Ishikawa (cell line): ENCODE data around the gene ALG14.

Source experiments
- CEBPB ChIP-seq: IDR thresholded peaks from 2 replicates; pipeline ENCODE4 v1.6.1; 2012
- CREB1 ChIP-seq: IDR thresholded peaks from 2 replicates; pipeline ENCODE4 v1.6.1; 2012; ENCODE audit warnings: low read depth
- EGR1 ChIP-seq: IDR thresholded peaks from 2 replicates; pipeline ENCODE4 v1.6.1; 2012
- EP300 ChIP-seq: IDR thresholded peaks from 2 replicates; pipeline ENCODE4 v1.6.1; 2012; ENCODE audit warnings: borderline replicate concordance
- FOXM1 ChIP-seq: IDR thresholded peaks from 2 replicates; pipeline ENCODE4 v1.6.1; 2012; ENCODE audit warnings: low read depth, borderline replicate concordance
- NFIC ChIP-seq: IDR thresholded peaks from 2 replicates; pipeline ENCODE4 v1.6.1; 2012
- RAD21 ChIP-seq: IDR thresholded peaks from 2 replicates; pipeline ENCODE4 v1.6.1; 2012; ENCODE audit warnings: low read depth
- REST ChIP-seq: IDR thresholded peaks from 2 replicates; pipeline ENCODE4 v1.6.1; 2012; ENCODE audit warnings: low read depth, mild to moderate bottlenecking
- TAF1 ChIP-seq: IDR thresholded peaks from 2 replicates; pipeline ENCODE4 v1.6.1; 2012; ENCODE audit warnings: low read depth, mild to moderate bottlenecking
- TCF12 ChIP-seq: IDR thresholded peaks from 2 replicates; pipeline ENCODE4 v1.6.1; 2012; ENCODE audit warnings: low read depth
- TEAD4 ChIP-seq: IDR thresholded peaks from 2 replicates; pipeline ENCODE4 v1.6.1; 2012
- YY1 ChIP-seq: IDR thresholded peaks from 2 replicates; pipeline ENCODE4 v1.6.1; 2012; ENCODE audit warnings: low read depth
- ZBTB7A ChIP-seq: IDR thresholded peaks from 2 replicates; pipeline ENCODE4 v1.6.1; 2012; ENCODE audit warnings: low read depth
- TF ChIP-seq, protein P1 (sequence below): IDR thresholded peaks from 2 replicates; pipeline ENCODE4 v1.6.1; 2012
- TF ChIP-seq, protein P2 (sequence below): IDR thresholded peaks from 2 replicates; pipeline ENCODE4 v1.6.1; 2012

ALG14 gene

GRCh38 chr1:95010158-95010557 lies 62.6 kb downstream of the ALG14 start:
- no peak for TF ChIP-seq YY1
- no peak for TF ChIP-seq FOXM1
- TF ChIP-seq CREB1: no peak
- TF ChIP-seq, protein P1, sequence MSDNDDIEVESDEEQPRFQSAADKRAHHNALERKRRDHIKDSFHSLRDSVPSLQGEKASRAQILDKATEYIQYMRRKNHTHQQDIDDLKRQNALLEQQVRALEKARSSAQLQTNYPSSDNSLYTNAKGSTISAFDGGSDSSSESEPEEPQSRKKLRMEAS: no peak
- TF ChIP-seq NFIC: no peak
- no peak for TF ChIP-seq TAF1

DNA sequence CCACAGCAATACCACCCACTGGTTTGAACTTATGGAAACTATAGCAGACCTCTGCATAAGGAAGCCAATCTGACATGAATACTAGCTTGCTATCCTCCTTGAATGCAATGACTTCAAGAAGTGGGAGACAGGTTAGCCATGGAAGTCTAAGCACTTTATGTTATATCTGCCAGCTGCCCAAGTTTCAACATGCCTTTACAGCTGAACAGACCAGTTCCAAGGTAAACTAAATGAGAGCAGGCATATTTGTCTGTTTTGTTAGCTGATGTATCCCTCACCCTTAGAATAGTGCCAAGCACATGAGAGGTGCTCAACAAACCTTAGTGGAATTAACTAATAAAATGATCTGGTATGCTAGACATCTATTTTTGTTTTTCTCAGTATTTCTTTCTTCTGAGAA lies 65.1 kb downstream of the ALG14 start:
- TF ChIP-seq, protein P2, sequence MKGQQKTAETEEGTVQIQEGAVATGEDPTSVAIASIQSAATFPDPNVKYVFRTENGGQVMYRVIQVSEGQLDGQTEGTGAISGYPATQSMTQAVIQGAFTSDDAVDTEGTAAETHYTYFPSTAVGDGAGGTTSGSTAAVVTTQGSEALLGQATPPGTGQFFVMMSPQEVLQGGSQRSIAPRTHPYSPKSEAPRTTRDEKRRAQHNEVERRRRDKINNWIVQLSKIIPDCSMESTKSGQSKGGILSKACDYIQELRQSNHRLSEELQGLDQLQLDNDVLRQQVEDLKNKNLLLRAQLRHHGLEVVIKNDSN: no peak
- TF ChIP-seq REST (no peak), TAF1 (no peak), TEAD4 (no peak), RAD21 (no peak), EGR1 (no peak), NFIC (no peak), FOXM1 (no peak), EP300 (no peak)
- TF ChIP-seq, protein P1: no peak

DNA sequence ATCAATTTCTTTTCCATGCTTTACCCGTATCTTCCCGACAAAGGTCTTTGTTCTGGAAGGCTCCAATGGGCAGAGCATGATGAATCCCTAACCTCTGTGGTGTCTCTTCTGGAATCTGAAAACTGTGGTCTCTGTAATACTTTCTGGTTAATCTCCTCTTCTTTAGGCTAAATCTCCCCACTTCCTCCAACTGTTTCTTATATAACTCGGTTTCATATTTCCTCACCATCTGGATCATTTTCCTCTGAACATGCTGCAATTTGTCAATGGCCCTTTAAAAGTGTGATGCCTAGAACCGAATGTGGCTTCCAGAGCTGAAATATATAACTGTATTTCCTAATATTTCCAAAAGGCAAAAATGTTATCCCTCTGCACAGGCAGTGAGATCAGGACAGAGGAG lies 66.1 kb downstream of the ALG14 start:
- TF ChIP-seq NFIC (no peak), ZBTB7A (no peak), EP300 (no peak), CEBPB (no peak)

- TF ChIP-seq, protein P2: no peak
- TF ChIP-seq EP300 (no peak), EGR1 (no peak), FOXM1 (no peak), NFIC (peak; percentile 22; the same call in 1 of the 2 replicates), TAF1 (no peak)
Observed at GRCh38 chr1:95005584-95005983, 67.2 kb downstream of the ALG14 start.

DNA sequence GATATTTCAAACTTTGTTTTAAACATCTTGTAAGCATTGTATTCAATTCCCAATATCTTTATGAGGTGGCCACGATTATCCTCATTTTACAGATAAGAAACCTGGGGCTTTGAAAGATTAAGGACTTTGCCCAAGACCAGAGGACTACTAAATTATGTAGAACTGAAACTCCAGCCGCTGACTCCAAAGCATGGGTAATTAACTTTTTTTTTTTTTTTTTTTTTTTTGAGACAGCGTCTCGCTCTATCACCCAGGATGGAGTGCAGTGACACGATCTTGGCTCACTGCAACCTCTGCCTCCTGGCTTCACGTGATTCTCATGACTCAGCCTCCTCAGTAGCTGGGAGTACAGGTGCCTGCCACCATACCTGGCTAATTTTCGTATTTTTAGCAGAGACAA lies 68.7 kb downstream of the ALG14 start:
- TF ChIP-seq, protein P2: peak; percentile 66
- TF ChIP-seq EGR1: no peak

- TF ChIP-seq ZBTB7A: no peak
- TF ChIP-seq, protein P2: no peak
- TF ChIP-seq YY1: no peak
- no peak for TF ChIP-seq CREB1
Observed at GRCh38 chr1:95003433-95003738, 69.4 kb downstream of the ALG14 start.

- 0 out of 2 replicates have a peak, but pooled peaks have one; percentile 35 for TF ChIP-seq NFIC
- no peak for TF ChIP-seq EP300
Observed at GRCh38 chr1:95002540-95003432, 70.0 kb downstream of the ALG14 start.

DNA sequence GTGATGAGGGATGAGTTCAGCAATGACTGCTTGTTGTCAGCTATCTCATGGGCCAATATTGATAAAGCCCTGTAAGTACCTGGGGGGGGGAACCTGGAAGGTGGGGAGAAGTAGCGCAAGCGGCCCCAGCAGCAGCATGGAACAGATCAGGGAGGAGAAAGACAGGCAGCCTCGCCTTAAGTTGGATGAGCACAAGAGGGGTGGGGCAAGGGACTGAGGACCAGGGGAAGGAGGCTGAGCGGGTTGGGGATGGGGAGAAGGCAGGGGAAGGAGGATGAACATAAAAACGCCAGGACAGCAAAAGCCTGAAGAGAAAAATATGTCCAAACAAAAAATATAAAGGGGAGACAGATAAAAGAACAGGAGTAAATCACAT lies 70.6 kb downstream of the ALG14 start:
- no peak for TF ChIP-seq ZBTB7A
- TF ChIP-seq EP300: no peak
- TF ChIP-seq TCF12: no peak
- no peak for TF ChIP-seq TAF1
- TF ChIP-seq RAD21: no peak
- no peak for TF ChIP-seq FOXM1
- no peak for TF ChIP-seq REST
- TF ChIP-seq NFIC: no peak
- TF ChIP-seq, protein P1: no peak
- TF ChIP-seq YY1: no peak
- TF ChIP-seq CEBPB: no peak
- no peak for TF ChIP-seq EGR1
- TF ChIP-seq CREB1: no peak
- TF ChIP-seq, protein P2: no peak
- no peak for TF ChIP-seq TEAD4
